Activated B cell treated with CpG ODN at 0.5 μM for 24 hours (primary cell): Measurements from ENCODE around the gene NEB. TPM values are rescaled to one million over a fixed set of nuclear protein-coding genes. Genes with fewer than 3 reads are reported as not detected.

ENCODE experiments used
- ATAC-seq: fragments of 200-7000 bp; cut with Tn5 transposase; one replicate; pipeline ENCODE4 v1.10.0; 2021; ENCODE audit warnings: low read depth, mild to moderate bottlenecking, moderate library complexity
- CTCF ChIA-PET: fragments of 350-600 bp; sonication (Branson Sonifier 250); formaldehyde crosslinking; loops from one replicate; lab custom pipeline; 2021; ENCODE audit warnings: antibody characterized with exemption; lab: Charles Lee
- POLR2A ChIA-PET: fragments of 350-600 bp; sonication (Branson Sonifier 250); formaldehyde crosslinking; loops from one replicate; lab custom pipeline; 2021; ENCODE audit warnings: antibody characterized with exemption; lab: Charles Lee
- DNase-seq: peaks from one replicate; pipeline ENCODE4 v3.0.0; 2022
- H3K27ac Mint-ChIP-seq: one replicate; pipeline ENCODE4 v1.8.0; 2020; ENCODE audit warnings: mixed read lengths
- H3K27me3 Mint-ChIP-seq: one replicate; pipeline ENCODE4 v1.8.0; 2021; ENCODE audit warnings: mixed read lengths
- H3K36me3 Mint-ChIP-seq: one replicate; pipeline ENCODE4 v1.8.0; 2021; ENCODE audit warnings: low read depth, mixed read lengths
- H3K4me1 Mint-ChIP-seq: one replicate; pipeline ENCODE4 v1.8.0; 2021; ENCODE audit warnings: mixed read lengths
- H3K4me3 Mint-ChIP-seq: one replicate; pipeline ENCODE4 v1.8.0; 2020; ENCODE audit warnings: mild to moderate bottlenecking, mixed read lengths
- H3K9me3 Mint-ChIP-seq: one replicate; pipeline ENCODE4 v1.8.0; 2020; ENCODE audit warnings: mixed read lengths
- CTCF ChIP-seq: fragments of 200-600 bp; IDR thresholded peaks from one replicate; pipeline ENCODE4 v1.8.0; 2022; ENCODE audit warnings: antibody characterized with exemption, mild to moderate bottlenecking
- intact Hi-C: fragments of 100-400 bp; cut with micrococcal nuclease; formaldehyde crosslinking; loops from one replicate; pipeline ENCODE4 v1.15.1; 2024
- total RNA-seq: library from RNA; stranded (reverse); gene quantifications from 2 replicates; pipeline ENCODE4 v1.2.3, GENCODE V29; 2022

Gene NEB
- total RNA-seq, 1 donor from 2014 or later: 1.2 TPM

DNA sequence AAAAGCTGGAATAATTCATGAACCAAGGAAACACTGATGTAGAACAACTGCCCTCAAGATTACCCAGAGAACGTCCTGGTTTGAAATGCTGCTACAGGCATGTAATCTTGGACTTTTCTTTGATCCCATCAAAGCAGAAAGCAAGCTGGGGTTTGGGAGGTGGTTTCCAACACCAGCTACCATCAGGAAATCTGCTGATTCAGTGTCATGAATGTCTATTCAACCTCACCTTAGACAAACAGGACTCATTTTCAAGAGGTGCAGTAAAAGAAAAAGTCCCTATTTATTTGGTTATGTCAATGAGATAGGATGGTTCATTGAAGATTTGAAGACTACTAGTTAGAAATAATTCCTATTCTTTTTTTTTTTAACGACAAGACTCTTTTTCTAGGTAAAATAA, 72.7 kb downstream of the NEB start:
- no peaks in the 10 kb centered on the region for H3K36me3 Mint-ChIP-seq
- ChIA-PET POLR2A (no interaction called here), CTCF (no interaction called here)
- TF ChIP-seq CTCF: no peak
- no peak overlapping the region for H3K4me3 Mint-ChIP-seq
- ATAC-seq: no peak
- no peak overlapping the region for H3K27ac Mint-ChIP-seq
- no peaks in the 10 kb centered on the region for H3K27me3 Mint-ChIP-seq
- H3K4me1 Mint-ChIP-seq: peaks cover 14% of the 10 kb centered on the region
- intact Hi-C loops: no loop called here
- DNase-seq: no peak
- no peaks in the 10 kb centered on the region for H3K9me3 Mint-ChIP-seq

DNA sequence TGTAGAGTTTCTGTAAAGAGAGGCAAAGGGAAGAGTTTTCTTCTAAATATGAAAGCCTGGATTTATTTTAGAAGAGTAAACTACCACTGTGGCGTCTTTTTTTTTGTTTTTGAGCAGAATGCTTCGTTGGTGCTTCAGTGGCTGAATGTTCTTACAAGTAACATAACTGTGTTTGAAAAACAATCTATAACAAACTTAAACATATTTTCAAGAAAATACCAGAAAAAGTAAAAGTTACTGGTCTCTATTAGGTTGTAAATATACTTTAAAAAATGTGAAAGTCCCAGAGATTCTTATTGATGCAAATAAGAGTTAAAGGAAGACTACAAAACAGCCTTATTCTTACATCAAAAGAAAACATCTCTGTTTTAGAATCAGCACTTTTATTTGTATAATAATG, 76.2 kb downstream of the NEB start:
- intact Hi-C loops: no loop called here
- CTCF ChIA-PET: no interaction called here
- Mint-ChIP-seq H3K27me3 (no peaks in the 10 kb centered on the region), H3K27ac (no peak overlapping the region), H3K36me3 (no peaks in the 10 kb centered on the region), H3K4me3 (no peak overlapping the region), H3K4me1 (no peaks in the 10 kb centered on the region), H3K9me3 (no peaks in the 10 kb centered on the region)
- TF ChIP-seq CTCF: no peak
- POLR2A ChIA-PET: no interaction called here
- ATAC-seq (no peak), DNase-seq (no peak)

DNA sequence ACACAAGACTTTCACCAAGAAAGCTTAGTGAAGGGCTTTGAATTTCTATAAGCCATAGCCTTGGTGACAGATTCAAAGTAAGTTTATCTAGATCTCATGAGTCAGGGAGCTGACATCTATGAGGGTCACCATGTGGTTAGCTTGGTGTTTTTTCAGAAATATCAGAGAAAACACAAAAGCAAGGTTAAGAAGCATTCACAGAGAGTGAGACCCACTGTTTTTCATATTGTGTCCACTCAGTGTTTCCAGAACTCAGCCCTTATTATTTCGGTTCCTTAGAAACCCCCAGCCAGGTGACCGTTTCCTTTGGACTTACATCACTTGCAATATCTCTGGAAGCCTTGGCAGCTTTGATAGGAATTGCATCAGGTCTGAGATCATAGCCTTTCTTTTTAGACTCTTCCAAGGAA, 76.6 kb downstream of the NEB start:
- Mint-ChIP-seq H3K36me3 (no peaks in the 10 kb centered on the region), H3K27ac (no peak overlapping the region), H3K9me3 (no peaks in the 10 kb centered on the region), H3K4me1 (no peaks in the 10 kb centered on the region), H3K27me3 (no peaks in the 10 kb centered on the region), H3K4me3 (no peak overlapping the region)
- ATAC-seq: no peak
- ChIA-PET CTCF (no interaction called here), POLR2A (no interaction called here)
- intact Hi-C loops: no loop called here
- TF ChIP-seq CTCF: no peak
- DNase-seq: no peak

- ChIA-PET POLR2A (no interaction called here), CTCF (interaction anchor here (1.4 kb wide), 1 partner anchor 111 kb away, joined by 4 read pairs; no protein-coding TSS in a partner anchor)
- TF ChIP-seq CTCF: no peak
- H3K4me3 Mint-ChIP-seq: no peak overlapping the region
- no peaks in the 10 kb centered on the region for H3K27me3 Mint-ChIP-seq
- no peaks in the 10 kb centered on the region for H3K9me3 Mint-ChIP-seq
- intact Hi-C loops: no loop called here
- no peaks in the 10 kb centered on the region for H3K4me1 Mint-ChIP-seq
- DNase-seq (no peak), ATAC-seq (no peak)
- H3K36me3 Mint-ChIP-seq: no peaks in the 10 kb centered on the region
- no peak overlapping the region for H3K27ac Mint-ChIP-seq
Observed at GRCh38 chr2:151655663-151656398, 78.4 kb downstream of the NEB start.

DNA sequence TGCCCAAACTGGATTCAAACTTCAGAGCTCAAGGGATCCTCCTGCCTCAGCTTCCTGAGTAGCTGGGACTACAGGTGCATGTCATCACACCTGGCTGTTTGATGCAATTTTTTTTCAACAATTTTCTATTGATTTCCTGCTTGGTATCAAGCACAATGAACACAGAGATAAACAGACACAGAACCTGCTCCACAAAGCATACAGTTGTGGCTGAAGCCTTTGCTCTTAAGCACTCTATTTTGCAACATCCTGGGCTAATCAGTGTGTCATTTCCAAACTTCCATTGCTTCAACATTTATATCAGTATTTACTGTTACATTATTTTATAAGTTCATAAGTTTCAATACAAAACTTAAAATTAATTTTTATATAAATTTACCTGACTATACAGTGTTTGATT, 79.4 kb downstream of the NEB start:
- TF ChIP-seq CTCF: no peak
- H3K27ac Mint-ChIP-seq: no peak overlapping the region
- ChIA-PET CTCF (interaction anchor here (1.2 kb wide), 1 partner anchor 17 kb away, joined by 5 read pairs; no protein-coding TSS in a partner anchor), POLR2A (no interaction called here)
- H3K36me3 Mint-ChIP-seq: no peaks in the 10 kb centered on the region
- no peak for ATAC-seq
- H3K27me3 Mint-ChIP-seq: no peaks in the 10 kb centered on the region
- intact Hi-C loops: no loop called here
- no peak overlapping the region for H3K4me3 Mint-ChIP-seq
- DNase-seq: no peak
- H3K4me1 Mint-ChIP-seq: no peaks in the 10 kb centered on the region
- no peaks in the 10 kb centered on the region for H3K9me3 Mint-ChIP-seq
